ENCODE results near the gene ITFG2. TPM values are rescaled to one million over a fixed set of nuclear protein-coding genes. Genes with fewer than 3 reads are reported as not detected.

ITFG2 gene
- total RNA-seq, 1 experiment from 2014 or later: 41.6 TPM

DNA sequence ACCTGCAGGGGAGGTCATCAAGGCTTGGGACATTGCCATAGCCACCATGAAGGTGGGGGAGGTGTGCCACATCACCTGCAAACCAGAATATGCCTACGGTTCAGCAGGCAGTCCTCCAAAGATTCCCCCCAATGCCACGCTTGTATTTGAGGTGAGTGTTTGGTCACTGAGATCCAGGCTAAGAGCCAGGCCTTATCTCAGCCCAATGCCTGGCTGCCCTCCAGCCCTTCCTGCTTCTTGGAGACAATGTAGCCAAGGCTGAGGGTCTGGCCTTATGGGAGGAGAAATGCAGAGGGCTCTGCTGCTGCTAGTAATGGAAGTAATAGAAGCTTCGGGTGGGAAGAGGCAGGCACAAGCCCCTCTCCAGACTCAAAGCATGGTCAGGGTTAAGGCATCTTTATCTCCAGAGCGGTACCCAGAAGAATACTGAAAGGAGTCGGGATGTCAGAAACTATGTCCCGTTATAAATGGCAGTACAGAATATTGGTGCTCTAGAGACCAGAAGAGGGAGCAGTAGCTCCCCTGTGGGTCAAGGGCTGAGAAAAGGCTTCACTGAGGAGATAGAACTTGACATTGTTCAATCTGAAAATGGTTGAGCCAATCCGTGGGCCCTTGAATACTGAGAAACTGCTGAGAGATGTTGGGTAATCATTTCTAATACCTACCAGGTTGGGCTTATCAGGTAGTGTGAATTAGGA is 14.6 kb upstream of the ITFG2 start:
- no peaks in the 10 kb centered on the region for H3K79me1 ChIP-seq (ENCODE audit: insufficient read depth, low read depth, low read length, poor library complexity, severe bottlenecking)
- no peak overlapping the region for H3K23ac ChIP-seq (ENCODE audit: insufficient read length, low read depth, low read length)
- no peak overlapping the region for H3K4ac ChIP-seq (ENCODE audit: low read depth, low read length)
- no peak overlapping the region for H3K27ac ChIP-seq (ENCODE audit: insufficient read length, low read depth, low read length)
- no CpG with 5 or more reads among the region's 7 CpGs for WGBS (ENCODE audit: extremely low coverage, insufficient read length, low lambda C conversion rate)
- H3K9me3 Mint-ChIP-seq: peaks cover 0 to 3% of the 10 kb centered on the region in 2 experiments; a peak in 3 of 5 replicates
- TF ChIP-seq, protein P1, sequence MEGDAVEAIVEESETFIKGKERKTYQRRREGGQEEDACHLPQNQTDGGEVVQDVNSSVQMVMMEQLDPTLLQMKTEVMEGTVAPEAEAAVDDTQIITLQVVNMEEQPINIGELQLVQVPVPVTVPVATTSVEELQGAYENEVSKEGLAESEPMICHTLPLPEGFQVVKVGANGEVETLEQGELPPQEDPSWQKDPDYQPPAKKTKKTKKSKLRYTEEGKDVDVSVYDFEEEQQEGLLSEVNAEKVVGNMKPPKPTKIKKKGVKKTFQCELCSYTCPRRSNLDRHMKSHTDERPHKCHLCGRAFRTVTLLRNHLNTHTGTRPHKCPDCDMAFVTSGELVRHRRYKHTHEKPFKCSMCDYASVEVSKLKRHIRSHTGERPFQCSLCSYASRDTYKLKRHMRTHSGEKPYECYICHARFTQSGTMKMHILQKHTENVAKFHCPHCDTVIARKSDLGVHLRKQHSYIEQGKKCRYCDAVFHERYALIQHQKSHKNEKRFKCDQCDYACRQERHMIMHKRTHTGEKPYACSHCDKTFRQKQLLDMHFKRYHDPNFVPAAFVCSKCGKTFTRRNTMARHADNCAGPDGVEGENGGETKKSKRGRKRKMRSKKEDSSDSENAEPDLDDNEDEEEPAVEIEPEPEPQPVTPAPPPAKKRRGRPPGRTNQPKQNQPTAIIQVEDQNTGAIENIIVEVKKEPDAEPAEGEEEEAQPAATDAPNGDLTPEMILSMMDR (conservative IDR thresholded peaks at IDR 0.05): no peak; the same call in 1 of the 3 replicates
- no peak overlapping the region for H3K56ac ChIP-seq (ENCODE audit: insufficient read length, low read depth, low read length)
- no peak overlapping the region for H3T11ph ChIP-seq (ENCODE audit: low read length)
- no peak overlapping the region for H2BK5ac ChIP-seq (ENCODE audit: insufficient read length, low read length)
- no peak overlapping the region for H3K9ac ChIP-seq (ENCODE audit: extremely low read depth, insufficient read length, low read length)
- peaks cover 59 to 70% (median 67%) of the 10 kb centered on the region in 3 experiments for H3K36me3 Mint-ChIP-seq (ENCODE audit: insufficient read depth in 1 of 3, low read depth in 3 of 3)
- H3K4me2 ChIP-seq (ENCODE audit: insufficient read depth, insufficient read length, low read length): no peak overlapping the region
- H2AK5ac ChIP-seq (ENCODE audit: insufficient read length, low read length): no peak overlapping the region
- H3K9me3 ChIP-seq (ENCODE audit: control insufficient read depth, low read depth, low read length): no peaks in the 10 kb centered on the region
- peaks cover 12% of the 10 kb centered on the region for H3K23me2 ChIP-seq (ENCODE audit: insufficient read length, low read depth, low read length, poor library complexity, severe bottlenecking)
- no peak overlapping the region for H4K8ac ChIP-seq (replicated peaks; ENCODE audit: insufficient read length, low read depth, low read length)
- no peak overlapping the region for H3K18ac ChIP-seq (ENCODE audit: insufficient read length, low read depth, low read length)
- no peak overlapping the region for H2BK15ac ChIP-seq (ENCODE audit: low read depth, low read length)
- H3K4me1 Mint-ChIP-seq: peaks cover 13 to 25% of the 10 kb centered on the region in 2 experiments
- peaks cover 11% of the 10 kb centered on the region for H3K27me3 Mint-ChIP-seq (ENCODE audit: low read depth)
- H3K27ac Mint-ChIP-seq: 0 out of 7 replicates have a peak overlapping the region, but pooled peaks of 1 of the 3 experiments have one; percentile 21
- H2BK20ac ChIP-seq (ENCODE audit: low read depth, low read length, poor library complexity, severe bottlenecking): no peak overlapping the region
- peaks cover 8% of the 10 kb centered on the region; the same call in 1 of the 2 replicates for H3K79me2 ChIP-seq (ENCODE audit: insufficient read depth, low read length)
- H4K20me1 ChIP-seq (ENCODE audit: control insufficient read depth, insufficient read depth, insufficient read length): no peaks in the 10 kb centered on the region
- H3K4me3 Mint-ChIP-seq: peak overlapping the region in 1 of 2 experiments; percentile 88; a peak in 3 of 5 replicates
- H2AFZ ChIP-seq (ENCODE audit: low read length): no peak overlapping the region
- H4K91ac ChIP-seq (ENCODE audit: insufficient read length, low read depth, low read length): no peak overlapping the region
- no peak overlapping the region for H2BK120ac ChIP-seq (ENCODE audit: low read depth, low read length, poor library complexity, severe bottlenecking)
- H2BK12ac ChIP-seq (ENCODE audit: insufficient read length, low read depth, low read length): no peak overlapping the region
- no peak overlapping the region for H4K5ac ChIP-seq (ENCODE audit: insufficient read length, low read depth, low read length)
- H3K27me3 ChIP-seq (ENCODE audit: insufficient read depth, low read length): no peaks in the 10 kb centered on the region
- H3K4me1 ChIP-seq (ENCODE audit: insufficient read depth, low read length): no peaks in the 10 kb centered on the region; the same call in 1 of the 2 replicates
- H3K14ac ChIP-seq (ENCODE audit: insufficient read depth, low read length): no peak overlapping the region
- DNase-seq: no peak
